H1 (cell line): ENCODE data around the gene CPNE5. TPM values are rescaled to one million over a fixed set of nuclear protein-coding genes. Genes with fewer than 3 reads are reported as not detected.

Source experiments
- KDM4A ChIP-seq: IDR thresholded peaks from one replicate; pipeline ENCODE4 v1.7.1; 2012; ENCODE audit warnings: low read depth, mild to moderate bottlenecking, moderate library complexity, low read length, inconsistent platforms; ENCODE audit not compliant: severe bottlenecking
- polyA plus RNA-seq, 7 experiments: library from polyadenylated mRNA; depleted of rRNA in 3 of 7; stranded (reverse) in 5 of 7; unstranded in 2 of 7; fragments of >200 nt in 5 of 7; fragments of 200-250 nt in 2 of 7; gene quantifications; 1 replicate in 5 of 7; 2 replicates in 1 of 7; 4 replicates in 1 of 7; pipeline versions ENCODE4 v1.2.1 to v1.2.3, GENCODE V29; 2011 to 2013; ENCODE audit warnings: missing spikeins in 2 of 7, mixed read lengths in 2 of 7
- total RNA-seq: library from RNA; stranded (reverse); fragmentation: NEBNext Ultra II Directional; extraction: Animal tissue kit (Norgen Biotek cat#: 25700); gene quantifications from 2 replicates; pipeline ENCODE4 v1.2.1, GENCODE V29; 2021

CPNE5 gene
- total and polyA plus RNA-seq, 2 of the 8 experiments (the other 6 are each of a cell fraction or from before 2014, with no cell fraction given), result 0.88 to 1.8 TPM

DNA sequence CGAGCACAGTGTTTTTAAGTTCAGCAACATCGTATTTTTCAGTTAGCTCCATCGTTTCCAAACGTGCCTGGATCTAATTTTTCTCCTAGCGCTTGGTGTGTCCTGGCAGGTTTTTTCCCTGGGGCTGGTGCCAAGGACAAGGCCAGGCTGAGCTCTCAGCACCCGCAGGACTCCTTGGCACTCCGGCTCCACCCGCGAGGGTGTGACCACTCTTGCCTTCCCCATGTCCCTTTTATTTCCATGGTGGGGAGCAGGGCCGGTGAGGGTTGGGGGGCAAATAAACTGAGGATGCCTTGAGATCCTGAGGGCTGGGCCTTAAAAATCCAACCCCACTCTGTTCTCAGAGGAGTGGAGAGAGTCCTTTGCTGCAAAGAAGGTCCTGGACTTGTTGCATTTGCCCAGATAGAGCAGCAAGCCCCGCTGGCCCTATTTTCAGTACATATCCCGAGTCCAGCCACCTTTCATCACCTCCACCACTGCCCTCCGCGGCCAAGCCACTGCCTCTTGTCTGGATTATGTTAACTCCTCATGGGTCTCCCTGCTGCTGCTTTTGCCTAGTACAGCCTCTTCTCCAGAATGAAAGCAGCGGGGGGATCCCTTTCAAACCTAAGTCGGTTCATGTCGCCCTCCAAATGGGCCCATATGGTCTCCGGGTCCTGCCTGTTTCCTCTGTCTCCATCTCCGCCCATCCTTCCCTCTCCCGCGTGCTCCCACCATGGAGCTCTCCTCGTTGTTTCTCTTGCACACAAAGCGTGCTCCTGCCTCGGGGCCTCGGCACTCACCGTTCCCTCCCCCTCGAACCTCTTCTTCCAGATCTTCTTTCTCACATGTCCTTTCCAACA lies 146.2 kb downstream of the CPNE5 start (continued):
- TF ChIP-seq KDM4A, result no peak
